ENCODE measurements around the gene PCP4L1.

Gene PCP4L1

DNA sequence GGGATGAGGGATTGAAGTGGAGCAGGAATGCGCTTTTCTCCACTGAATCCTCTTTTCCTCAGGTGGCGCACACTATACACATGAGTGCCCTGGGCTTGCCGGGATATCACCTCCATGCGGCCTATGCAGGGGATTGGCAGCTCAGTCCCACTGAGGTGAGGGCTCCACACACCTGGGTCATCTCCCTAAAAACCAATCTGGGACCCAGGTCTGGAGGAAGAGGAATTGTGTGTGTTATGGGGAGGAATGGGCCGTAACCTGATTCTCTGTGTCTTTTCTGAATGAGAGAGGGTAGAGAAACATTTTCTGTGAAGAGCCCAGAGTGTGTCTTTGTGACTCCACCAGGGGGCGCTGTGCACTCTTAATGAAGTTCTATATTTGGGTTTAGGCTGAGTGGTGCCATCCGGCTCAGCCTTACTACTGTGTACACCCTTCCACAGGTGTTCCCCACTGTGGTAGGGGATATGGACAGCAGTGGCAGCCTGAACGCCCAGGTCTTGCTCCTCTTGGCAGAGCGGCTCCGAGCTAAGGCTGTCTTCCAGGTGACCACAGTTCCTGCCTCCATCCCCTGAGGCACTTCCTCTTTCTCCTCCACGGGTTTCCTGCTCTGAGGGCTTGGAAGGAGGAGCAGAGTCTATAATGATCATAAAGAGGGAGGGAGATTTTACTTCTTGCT lies 31.2 kb upstream of the PCP4L1 start:
- H3K27me3 ChIP-seq (ENCODE audit: insufficient read depth, poor library complexity, severe bottlenecking), result no peaks in the 10 kb centered on the region
- H3K4me3 ChIP-seq (replicated peaks; ENCODE audit: insufficient read depth, low read length), result peak overlapping the region; percentile 86
- DNase-seq (ENCODE audit: low read depth in 1 of 2, low spot score in 1 of 2), result peak; percentile 61 to 85
- TF ChIP-seq, protein P1, sequence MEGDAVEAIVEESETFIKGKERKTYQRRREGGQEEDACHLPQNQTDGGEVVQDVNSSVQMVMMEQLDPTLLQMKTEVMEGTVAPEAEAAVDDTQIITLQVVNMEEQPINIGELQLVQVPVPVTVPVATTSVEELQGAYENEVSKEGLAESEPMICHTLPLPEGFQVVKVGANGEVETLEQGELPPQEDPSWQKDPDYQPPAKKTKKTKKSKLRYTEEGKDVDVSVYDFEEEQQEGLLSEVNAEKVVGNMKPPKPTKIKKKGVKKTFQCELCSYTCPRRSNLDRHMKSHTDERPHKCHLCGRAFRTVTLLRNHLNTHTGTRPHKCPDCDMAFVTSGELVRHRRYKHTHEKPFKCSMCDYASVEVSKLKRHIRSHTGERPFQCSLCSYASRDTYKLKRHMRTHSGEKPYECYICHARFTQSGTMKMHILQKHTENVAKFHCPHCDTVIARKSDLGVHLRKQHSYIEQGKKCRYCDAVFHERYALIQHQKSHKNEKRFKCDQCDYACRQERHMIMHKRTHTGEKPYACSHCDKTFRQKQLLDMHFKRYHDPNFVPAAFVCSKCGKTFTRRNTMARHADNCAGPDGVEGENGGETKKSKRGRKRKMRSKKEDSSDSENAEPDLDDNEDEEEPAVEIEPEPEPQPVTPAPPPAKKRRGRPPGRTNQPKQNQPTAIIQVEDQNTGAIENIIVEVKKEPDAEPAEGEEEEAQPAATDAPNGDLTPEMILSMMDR (IDR thresholded peaks at IDR 0.05; ENCODE audit: insufficient read depth, low read length), result peak; percentile 64
- no peak for TF ChIP-seq GABPA (IDR thresholded peaks at IDR 0.05; ENCODE audit: low read depth)
- TF ChIP-seq POLR2AphosphoS5 (IDR thresholded peaks at IDR 0.05; ENCODE audit: low read depth), result 0 out of 2 replicates have a peak, but pooled peaks have one; percentile 39
- TF ChIP-seq SPI1 (IDR thresholded peaks at IDR 0.05; ENCODE audit: borderline replicate concordance, low read depth), result peak; percentile 100
- TF ChIP-seq, protein P2, sequence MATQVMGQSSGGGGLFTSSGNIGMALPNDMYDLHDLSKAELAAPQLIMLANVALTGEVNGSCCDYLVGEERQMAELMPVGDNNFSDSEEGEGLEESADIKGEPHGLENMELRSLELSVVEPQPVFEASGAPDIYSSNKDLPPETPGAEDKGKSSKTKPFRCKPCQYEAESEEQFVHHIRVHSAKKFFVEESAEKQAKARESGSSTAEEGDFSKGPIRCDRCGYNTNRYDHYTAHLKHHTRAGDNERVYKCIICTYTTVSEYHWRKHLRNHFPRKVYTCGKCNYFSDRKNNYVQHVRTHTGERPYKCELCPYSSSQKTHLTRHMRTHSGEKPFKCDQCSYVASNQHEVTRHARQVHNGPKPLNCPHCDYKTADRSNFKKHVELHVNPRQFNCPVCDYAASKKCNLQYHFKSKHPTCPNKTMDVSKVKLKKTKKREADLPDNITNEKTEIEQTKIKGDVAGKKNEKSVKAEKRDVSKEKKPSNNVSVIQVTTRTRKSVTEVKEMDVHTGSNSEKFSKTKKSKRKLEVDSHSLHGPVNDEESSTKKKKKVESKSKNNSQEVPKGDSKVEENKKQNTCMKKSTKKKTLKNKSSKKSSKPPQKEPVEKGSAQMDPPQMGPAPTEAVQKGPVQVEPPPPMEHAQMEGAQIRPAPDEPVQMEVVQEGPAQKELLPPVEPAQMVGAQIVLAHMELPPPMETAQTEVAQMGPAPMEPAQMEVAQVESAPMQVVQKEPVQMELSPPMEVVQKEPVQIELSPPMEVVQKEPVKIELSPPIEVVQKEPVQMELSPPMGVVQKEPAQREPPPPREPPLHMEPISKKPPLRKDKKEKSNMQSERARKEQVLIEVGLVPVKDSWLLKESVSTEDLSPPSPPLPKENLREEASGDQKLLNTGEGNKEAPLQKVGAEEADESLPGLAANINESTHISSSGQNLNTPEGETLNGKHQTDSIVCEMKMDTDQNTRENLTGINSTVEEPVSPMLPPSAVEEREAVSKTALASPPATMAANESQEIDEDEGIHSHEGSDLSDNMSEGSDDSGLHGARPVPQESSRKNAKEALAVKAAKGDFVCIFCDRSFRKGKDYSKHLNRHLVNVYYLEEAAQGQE (IDR thresholded peaks at IDR 0.05; ENCODE audit: insufficient replicate concordance, low read depth), result no peak
- peak overlapping the region; percentile 73 for H3K27ac ChIP-seq (replicated peaks)

DNA sequence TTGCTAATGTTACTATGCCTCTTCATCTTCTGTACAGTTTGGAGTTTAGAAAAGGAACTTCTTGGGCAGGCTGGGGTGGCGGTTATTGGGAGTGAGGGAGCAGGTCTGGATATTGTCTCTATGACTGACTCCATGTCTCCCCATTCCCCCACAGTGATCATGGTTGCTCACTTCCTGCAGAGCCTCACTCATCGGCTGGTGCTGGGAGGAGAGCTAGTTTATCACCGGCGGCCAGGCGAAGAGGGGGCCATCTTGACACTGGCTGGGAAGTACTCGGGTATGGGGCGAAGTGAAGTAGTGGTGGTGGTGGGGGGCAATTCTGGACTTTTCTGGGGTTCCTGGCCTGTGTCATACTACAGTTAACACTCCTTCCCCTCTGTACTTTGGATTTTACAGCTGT lies 30.5 kb upstream of the PCP4L1 start:
- Histone ChIP-seq H3K27me3 (ENCODE audit: insufficient read depth, poor library complexity, severe bottlenecking) (no peaks in the 10 kb centered on the region), H3K27ac (replicated peaks) (peak overlapping the region; percentile 73), H3K4me3 (replicated peaks; ENCODE audit: insufficient read depth, low read length) (no peak overlapping the region)
- DNase-seq (ENCODE audit: low read depth in 1 of 2, low spot score in 1 of 2), result no peak
- no peak for TF ChIP-seq GABPA (IDR thresholded peaks at IDR 0.05; ENCODE audit: low read depth)

DNA sequence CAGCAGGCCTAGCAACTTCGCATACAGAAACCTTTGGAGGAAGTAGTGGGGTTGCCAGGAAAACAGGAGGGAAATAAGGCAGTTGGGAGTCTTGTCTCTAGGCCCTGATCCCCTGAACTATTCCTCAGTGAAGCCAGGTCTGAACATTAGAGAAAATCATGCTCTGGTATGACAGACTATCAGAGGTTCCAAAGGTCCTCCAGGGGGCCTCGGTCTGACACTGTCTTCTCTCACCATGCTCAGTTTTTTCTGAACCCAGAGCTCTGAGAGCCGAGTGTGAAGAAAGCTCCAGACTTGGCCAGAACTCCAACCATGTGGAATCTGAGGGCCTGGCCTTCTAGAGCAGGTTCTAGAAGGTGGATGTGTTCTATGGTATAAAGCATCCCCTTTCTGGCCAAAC lies 28.6 kb upstream of the PCP4L1 start:
- no peak overlapping the region for H3K27ac ChIP-seq (replicated peaks)
- no peaks in the 10 kb centered on the region for H3K27me3 ChIP-seq (ENCODE audit: insufficient read depth, poor library complexity, severe bottlenecking)
- no peak for DNase-seq (ENCODE audit: low read depth in 1 of 2, low spot score in 1 of 2)
- TF ChIP-seq SPI1 (IDR thresholded peaks at IDR 0.05; ENCODE audit: borderline replicate concordance, low read depth) (no peak), GABPA (IDR thresholded peaks at IDR 0.05; ENCODE audit: low read depth) (no peak)
- H3K4me3 ChIP-seq (replicated peaks; ENCODE audit: insufficient read depth, low read length), result no peak overlapping the region

DNA sequence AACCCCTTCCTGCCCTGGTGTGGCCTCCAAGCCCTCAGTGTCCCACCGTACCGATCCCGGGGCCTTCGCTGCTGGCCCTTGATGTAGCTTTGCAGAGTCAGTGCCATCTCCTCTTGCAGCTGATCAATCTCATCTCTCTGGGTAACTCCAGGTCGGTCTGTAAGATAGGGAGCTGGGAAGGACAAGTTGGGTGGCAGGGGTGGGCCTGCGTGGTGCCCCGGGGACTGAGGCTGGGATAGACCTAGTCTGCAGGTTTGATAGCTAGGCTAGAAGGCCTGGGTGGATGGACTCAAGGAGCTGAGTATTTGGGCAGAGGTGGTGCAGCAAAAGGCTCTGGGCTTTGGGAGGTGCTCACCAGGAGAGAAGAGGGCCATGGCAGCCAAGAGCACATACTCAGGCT lies 27.8 kb upstream of the PCP4L1 start:
- no peak overlapping the region for H3K4me3 ChIP-seq (replicated peaks; ENCODE audit: insufficient read depth, low read length)
- no peak overlapping the region for H3K27ac ChIP-seq (replicated peaks)
- DNase-seq (ENCODE audit: low read depth in 1 of 2, low spot score in 1 of 2), result no peak
- no peak for TF ChIP-seq SPI1 (IDR thresholded peaks at IDR 0.05; ENCODE audit: borderline replicate concordance, low read depth)
- TF ChIP-seq, protein P2 (IDR thresholded peaks at IDR 0.05; ENCODE audit: insufficient replicate concordance, low read depth), result no peak
- no peak for TF ChIP-seq GABPA (IDR thresholded peaks at IDR 0.05; ENCODE audit: low read depth)
- TF ChIP-seq, protein P1 (IDR thresholded peaks at IDR 0.05; ENCODE audit: insufficient read depth, low read length), result no peak
- TF ChIP-seq POLR2AphosphoS5 (IDR thresholded peaks at IDR 0.05; ENCODE audit: low read depth), result no peak
- H3K27me3 ChIP-seq (ENCODE audit: insufficient read depth, poor library complexity, severe bottlenecking), result no peaks in the 10 kb centered on the region

DNA sequence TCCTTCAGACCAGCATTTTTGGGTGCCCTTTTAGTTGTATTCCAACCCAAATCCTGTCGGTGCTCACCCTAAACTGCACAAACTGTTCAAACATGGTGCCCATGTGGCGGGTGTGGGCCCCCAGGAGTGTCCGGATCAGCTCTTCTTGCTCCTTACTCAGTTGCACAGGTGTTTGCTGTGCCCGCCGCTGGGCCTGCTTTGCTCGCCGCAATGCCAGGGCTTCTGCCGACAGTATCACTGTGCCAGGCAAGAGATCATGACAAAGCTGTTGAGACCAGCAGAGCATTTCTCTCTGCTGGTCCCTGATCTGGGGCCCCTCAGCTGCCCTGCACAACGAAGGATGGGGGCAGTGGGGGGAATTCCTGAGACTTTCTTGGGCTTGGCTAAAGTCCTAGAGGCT lies 25.4 kb upstream of the PCP4L1 start:
- no peak for TF ChIP-seq GABPA (IDR thresholded peaks at IDR 0.05; ENCODE audit: low read depth)
- no peak for TF ChIP-seq POLR2AphosphoS5 (IDR thresholded peaks at IDR 0.05; ENCODE audit: low read depth)
- no peak for TF ChIP-seq SPI1 (IDR thresholded peaks at IDR 0.05; ENCODE audit: borderline replicate concordance, low read depth)
- TF ChIP-seq, protein P2 (IDR thresholded peaks at IDR 0.05; ENCODE audit: insufficient replicate concordance, low read depth), result no peak
- TF ChIP-seq, protein P1 (IDR thresholded peaks at IDR 0.05; ENCODE audit: insufficient read depth, low read length), result no peak
- Histone ChIP-seq H3K4me3 (replicated peaks; ENCODE audit: insufficient read depth, low read length) (no peak overlapping the region), H3K27ac (replicated peaks) (no peak overlapping the region), H3K27me3 (ENCODE audit: insufficient read depth, poor library complexity, severe bottlenecking) (no peaks in the 10 kb centered on the region)
- DNase-seq (ENCODE audit: low read depth in 1 of 2, low spot score in 1 of 2), result no peak

All from HL-60 (cell line).